HCT116 (cell line): ENCODE data around the gene FXYD6. TPM values are rescaled to one million over a fixed set of nuclear protein-coding genes. Genes with fewer than 3 reads are reported as not detected.

Experiments used
- ATAC-seq: fragments of 200-7000 bp; cut with Tn5 transposase; 2 replicates; pipeline ENCODE4 v1.9.1; 2020; ENCODE audit warnings: mild to moderate bottlenecking, moderate library complexity
- BruUV-seq: library from RNA; stranded (reverse); fragments of 400-500 nt; replicated peaks from 2 replicates; lab custom pipeline; 2021; lab: Mats Ljungman, UMichigan
- CTCF ChIA-PET: fragments of 300-600 bp; sonication (Branson Sonifier 250); formaldehyde crosslinking; loops from one replicate; lab custom pipeline; 2021; ENCODE audit warnings: antibody characterized with exemption; lab: Charles Lee
- POLR2A ChIA-PET: fragments of 300-600, 350-600 bp; sonication (Branson Sonifier 250); formaldehyde crosslinking; loops from one replicate; lab custom pipeline; 2021; ENCODE audit warnings: antibody characterized with exemption; lab: Charles Lee
- RAD21 ChIA-PET, 2 experiments: fragments of 300-600 bp; sonication (Branson Sonifier 250); formaldehyde crosslinking; loops; one replicate each; lab custom pipeline; 2023; ENCODE audit warnings: low total read pairs in 2 of 2; ENCODE audit not compliant: uncharacterized antibody in 2 of 2, unreplicated experiment in 2 of 2, low non-redundant PET in 1 of 2; lab: Charles Lee
- DNase-seq: peaks from one replicate; pipeline ENCODE4 v3.0.0-alpha.2; 2010; ENCODE audit warnings: low read depth, low spot score
- H2AFZ ChIP-seq: fragments of 200-600 bp; shearing (Covaris generic), sonication (generic); 2 replicates; pipeline ENCODE4 v1.6.1; 2017; ENCODE audit warnings: low read depth, mixed run types, mixed read lengths, antibody characterized with exemption, low read length; ENCODE audit not compliant: poor library complexity, severe bottlenecking
- H3K27ac ChIP-seq: 2 replicates; pipeline ENCODE4 v1.5.1; 2012; ENCODE audit warnings: low read depth, low read length
- H3K27me3 ChIP-seq: fragments of 200-600 bp; sonication (generic); 2 replicates; pipeline ENCODE4 v1.6.1; 2016; ENCODE audit warnings: mixed run types, low read length, mixed read lengths; ENCODE audit not compliant: insufficient read depth
- H3K36me3 ChIP-seq, 2 experiments: fragments of 200-500 bp in 1 of 2; fragments of 200-600 bp in 1 of 2; sonication (Bioruptor generic) in 1 of 2; sonication (generic) in 1 of 2; 2 replicates each; pipeline versions ENCODE4 v1.5.1 to v1.6.1; 2014 to 2016; ENCODE audit warnings: low read length in 2 of 2, inconsistent platforms in 1 of 2, mixed read lengths in 1 of 2, mixed run types in 1 of 2; ENCODE audit not compliant: insufficient read depth in 2 of 2, control insufficient read depth in 1 of 2
- H3K4me1 ChIP-seq, 2 experiments: fragments of 200-600 bp in 1 of 2; sonication (generic) in 1 of 2; 2 replicates each; pipeline versions ENCODE4 v1.5.1 to v1.6.1; 2012 to 2017; ENCODE audit warnings: low read length in 2 of 2, inconsistent platforms in 1 of 2, mild to moderate bottlenecking in 1 of 2, mixed read lengths in 1 of 2, mixed run types in 1 of 2, moderate library complexity in 1 of 2; ENCODE audit not compliant: insufficient read depth in 2 of 2, control insufficient read depth in 1 of 2
- H3K4me2 ChIP-seq: fragments of 200-600 bp; sonication (generic); 2 replicates; pipeline ENCODE4 v1.6.1; 2017; ENCODE audit warnings: mixed run types, low read length, mixed read lengths
- H3K4me3 ChIP-seq, 2 experiments: fragments of 200-600 bp in 1 of 2; sonication (generic) in 1 of 2; replicated peaks in 1 of 2; 2 replicates each; pipeline ENCODE4 v1.5.1; 2011 to 2016; ENCODE audit warnings: low read length in 2 of 2, control low read depth in 1 of 2, low read depth in 1 of 2, mild to moderate bottlenecking in 1 of 2, mixed read lengths in 1 of 2, mixed run types in 1 of 2
- H3K79me2 ChIP-seq: fragments of 200-600 bp; sonication (generic); 2 replicates; pipeline ENCODE4 v1.6.1; 2017; ENCODE audit warnings: mild to moderate bottlenecking, mixed run types, low read length, moderate library complexity, mixed read lengths; ENCODE audit not compliant: insufficient read depth
- H3K9ac ChIP-seq: fragments of 200-600 bp; sonication (generic); 2 replicates; pipeline ENCODE4 v1.6.1; 2016; ENCODE audit warnings: low read length, mixed read lengths
- H3K9me2 ChIP-seq: fragments of 200-600 bp; sonication (generic), shearing (Covaris generic); 2 replicates; pipeline ENCODE4 v1.6.1; 2017; ENCODE audit warnings: mixed run types, mild to moderate bottlenecking, moderate library complexity; ENCODE audit not compliant: insufficient read depth
- H3K9me3 ChIP-seq, 2 experiments: fragments of 200-500 bp in 1 of 2; fragments of 200-600 bp in 1 of 2; sonication (Bioruptor generic) in 1 of 2; sonication (generic) in 1 of 2; 2 replicates each; pipeline ENCODE4 v1.6.1; 2014 to 2017; ENCODE audit warnings: low read length in 2 of 2, mixed read lengths in 2 of 2, inconsistent platforms in 1 of 2, low read depth in 1 of 2, mild to moderate bottlenecking in 1 of 2, mixed run types in 1 of 2, moderate library complexity in 1 of 2; ENCODE audit not compliant: control insufficient read depth in 1 of 2, insufficient read depth in 1 of 2
- H4K20me1 ChIP-seq: fragments of 200-600 bp; sonication (generic), shearing (Covaris generic); 2 replicates; pipeline ENCODE4 v1.6.1; 2017; ENCODE audit warnings: mixed run types, mild to moderate bottlenecking, moderate library complexity; ENCODE audit not compliant: insufficient read depth
- CBX3 ChIP-seq: IDR thresholded peaks from 2 replicates; pipeline ENCODE4 v1.6.1; 2012; ENCODE audit warnings: low read depth
- EGR1 ChIP-seq: IDR thresholded peaks from 2 replicates; pipeline ENCODE4 v1.6.1; 2012; ENCODE audit warnings: low read depth
- EZH2 ChIP-seq: fragments of 200-600 bp; sonication (generic); IDR thresholded peaks from 2 replicates; pipeline ENCODE4 v1.6.1; 2017; ENCODE audit warnings: antibody characterized with exemption, mixed run types
- EZH2phosphoT487 ChIP-seq: fragments of 200-600 bp; IDR thresholded peaks from 2 replicates; pipeline ENCODE4 v1.6.1; 2018; ENCODE audit warnings: antibody characterized with exemption, borderline replicate concordance
- FOSL1 ChIP-seq: IDR thresholded peaks from 2 replicates; pipeline ENCODE4 v1.6.1; 2012; ENCODE audit warnings: low read depth
- MAX ChIP-seq: IDR thresholded peaks from 2 replicates; pipeline ENCODE4 v1.6.1; 2012
- POLR2A ChIP-seq: IDR thresholded peaks from 2 replicates; pipeline ENCODE4 v1.7.0; 2011; ENCODE audit warnings: borderline replicate concordance; ENCODE audit not compliant: insufficient read depth, insufficient read length; ENCODE audit errors: extremely low read depth
- POLR2AphosphoS5 ChIP-seq: IDR thresholded peaks from 2 replicates; pipeline ENCODE4 v1.6.1; 2011; ENCODE audit warnings: mild to moderate bottlenecking, low read depth, low read length, moderate library complexity
- RAD21 ChIP-seq: IDR thresholded peaks from 2 replicates; pipeline ENCODE4 v1.6.1; 2012; ENCODE audit warnings: low read depth, mild to moderate bottlenecking
- SIN3A ChIP-seq: IDR thresholded peaks from 2 replicates; pipeline ENCODE4 v1.6.1; 2012; ENCODE audit warnings: low read depth
- TCF7L2 ChIP-seq: IDR thresholded peaks from 2 replicates; pipeline ENCODE4 v1.7.0; 2011; ENCODE audit warnings: borderline replicate concordance, inconsistent platforms; ENCODE audit not compliant: insufficient read depth, insufficient read length; ENCODE audit errors: extremely low read depth
- YY1 ChIP-seq: IDR thresholded peaks from 2 replicates; pipeline ENCODE4 v1.6.1; 2011; ENCODE audit warnings: low read length, low read depth, moderate library complexity, mild to moderate bottlenecking; ENCODE audit not compliant: insufficient replicate concordance; ENCODE audit errors: extremely low read depth
- ZBTB33 ChIP-seq: IDR thresholded peaks from 2 replicates; pipeline ENCODE4 v1.6.1; 2011; ENCODE audit warnings: mild to moderate bottlenecking, low read length, moderate library complexity; ENCODE audit not compliant: insufficient replicate concordance; ENCODE audit errors: extremely low read depth
- intact Hi-C: fragments of 100-400 bp; cut with micrococcal nuclease; formaldehyde crosslinking; loops from 2 replicates; pipeline ENCODE4 v1.10.0; 2022
- total RNA-seq: library from RNA; stranded (reverse); gene quantifications from one replicate; pipeline ENCODE4 v1.2.1, GENCODE V29; 2021; ENCODE audit not compliant: unreplicated experiment

The FXYD6 gene
- total RNA-seq, 1 experiment from 2014 or later, result 2.5 TPM

- Histone ChIP-seq H3K9me2 (no peaks in the 10 kb centered on the region), H3K27me3 (no peaks in the 10 kb centered on the region), H3K9me3 (no peaks in the 10 kb centered on the region), H4K20me1 (no peaks in the 10 kb centered on the region), H3K9ac (no peak overlapping the region), H3K36me3 (no peaks in the 10 kb centered on the region), H3K4me3 (no peak overlapping the region), H3K27ac (no peak overlapping the region), H3K4me2 (no peak overlapping the region), H3K4me1 (peaks cover 7 to 20% of the 10 kb centered on the region in 2 experiments; a peak in 3 of 4 replicates), H3K79me2 (no peaks in the 10 kb centered on the region), H2AFZ (no peak overlapping the region)
- ChIA-PET CTCF (interaction anchor here (1.4 to 2.5 kb wide), 2 partner anchors 9 to 120 kb away, joined by 3 to 9 read pairs; no protein-coding TSS in a partner anchor), RAD21 (interaction anchor here in 1 of 2 experiments (0.6 kb wide), 1 partner anchor 401 kb away, joined by 3 read pairs; no protein-coding TSS in a partner anchor), POLR2A (no interaction called here)
- intact Hi-C loops, result no loop called here
- no peak for TF ChIP-seq ZBTB33
- TF ChIP-seq MAX, result no peak
- no peak for TF ChIP-seq POLR2AphosphoS5
- TF ChIP-seq CBX3, result no peak
- TF ChIP-seq TCF7L2, result no peak
- no peak for TF ChIP-seq RAD21
- TF ChIP-seq SIN3A, result no peak
- no peak for TF ChIP-seq EZH2
- no peak for TF ChIP-seq POLR2A
- no peak for TF ChIP-seq YY1
- no peak for TF ChIP-seq FOSL1
- TF ChIP-seq EZH2phosphoT487, result no peak
- no peak for TF ChIP-seq EGR1
- ATAC-seq (no peak), DNase-seq (no peak)
- no TSS peak for BruUV-seq
Measured at GRCh38 chr11:117826190-117826570, 50.3 kb downstream of the FXYD6 start.
